Subcutaneous abdominal adipose tissue (tissue), 5 donors: ENCODE measurements around the gene YOD1.

Experiments
- H3K27ac ChIP-seq: one replicate; pipeline ENCODE4 v1.7.0; 2013; ENCODE audit warnings: low read depth, mild to moderate bottlenecking, inconsistent platforms, low read length, moderate library complexity
- H3K27me3 ChIP-seq, 5 donors: one replicate each; pipeline ENCODE4 v1.7.0; 2013; ENCODE audit warnings: low read length in 5 of 5, inconsistent platforms in 1 of 5; ENCODE audit not compliant: control insufficient read depth in 5 of 5, insufficient read depth in 4 of 5
- H3K36me3 ChIP-seq, 5 donors: one replicate each; pipeline ENCODE4 v1.7.0; 2013; ENCODE audit warnings: low read length in 5 of 5; ENCODE audit not compliant: control insufficient read depth in 5 of 5, insufficient read depth in 5 of 5
- H3K4me1 ChIP-seq, 5 donors: one replicate each; pipeline ENCODE4 v1.7.0; 2013; ENCODE audit warnings: low read length in 5 of 5, mild to moderate bottlenecking in 3 of 5, moderate library complexity in 1 of 5; ENCODE audit not compliant: control insufficient read depth in 5 of 5, insufficient read depth in 5 of 5
- H3K4me3 ChIP-seq, 5 donors: one replicate each; pipeline ENCODE4 v1.7.0; 2013; ENCODE audit warnings: low read length in 5 of 5, low read depth in 1 of 5
- H3K9ac ChIP-seq, 5 donors: one replicate each; pipeline ENCODE4 v1.7.0; 2013; ENCODE audit warnings: low read length in 5 of 5, mild to moderate bottlenecking in 4 of 5, moderate library complexity in 3 of 5
- H3K9me3 ChIP-seq, 5 donors: one replicate each; pipeline ENCODE4 v1.7.0; 2013; ENCODE audit warnings: low read length in 5 of 5; ENCODE audit not compliant: control insufficient read depth in 5 of 5
- donor health status: healthy.
- donor health status: healthy.
- donor health status: healthy.
- donor health status: healthy.
- donor health status: healthy.

The YOD1 gene

GRCh38 chr1:207084232-207084631 is 33.2 kb upstream of the YOD1 start:
- no peak overlapping the region for H3K4me3 ChIP-seq
- H3K36me3 ChIP-seq: peaks cover 2 to 7% (median 3%) of the 10 kb centered on the region in 5 donors
- no peaks in the 10 kb centered on the region for H3K9me3 ChIP-seq
- no peak overlapping the region for H3K9ac ChIP-seq
- no peak overlapping the region for H3K27ac ChIP-seq
- no peaks in the 10 kb centered on the region for H3K27me3 ChIP-seq
- no peaks in the 10 kb centered on the region for H3K4me1 ChIP-seq

GRCh38 chr1:207081806-207082205 is 30.8 kb upstream of the YOD1 start:
- no peaks in the 10 kb centered on the region for H3K9me3 ChIP-seq
- H3K4me3 ChIP-seq: no peak overlapping the region
- no peak overlapping the region for H3K27ac ChIP-seq
- no peaks in the 10 kb centered on the region for H3K27me3 ChIP-seq
- H3K36me3 ChIP-seq: peaks cover 2 to 10% (median 5%) of the 10 kb centered on the region in 5 donors
- no peak overlapping the region for H3K9ac ChIP-seq
- no peaks in the 10 kb centered on the region for H3K4me1 ChIP-seq

GRCh38 chr1:207081088-207081487 is 30.1 kb upstream of the YOD1 start:
- Histone ChIP-seq H3K9me3 (no peaks in the 10 kb centered on the region), H3K27me3 (no peaks in the 10 kb centered on the region), H3K4me1 (no peaks in the 10 kb centered on the region), H3K9ac (no peak overlapping the region), H3K4me3 (no peak overlapping the region), H3K27ac (no peak overlapping the region), H3K36me3 (peaks cover 2 to 10% (median 5%) of the 10 kb centered on the region in 5 donors)

GRCh38 chr1:207079706-207080241 is 28.8 kb upstream of the YOD1 start:
- no peak overlapping the region for H3K27ac ChIP-seq
- no peaks in the 10 kb centered on the region for H3K9me3 ChIP-seq
- H3K36me3 ChIP-seq: peaks cover 2 to 17% (median 5%) of the 10 kb centered on the region in 5 donors

DNA sequence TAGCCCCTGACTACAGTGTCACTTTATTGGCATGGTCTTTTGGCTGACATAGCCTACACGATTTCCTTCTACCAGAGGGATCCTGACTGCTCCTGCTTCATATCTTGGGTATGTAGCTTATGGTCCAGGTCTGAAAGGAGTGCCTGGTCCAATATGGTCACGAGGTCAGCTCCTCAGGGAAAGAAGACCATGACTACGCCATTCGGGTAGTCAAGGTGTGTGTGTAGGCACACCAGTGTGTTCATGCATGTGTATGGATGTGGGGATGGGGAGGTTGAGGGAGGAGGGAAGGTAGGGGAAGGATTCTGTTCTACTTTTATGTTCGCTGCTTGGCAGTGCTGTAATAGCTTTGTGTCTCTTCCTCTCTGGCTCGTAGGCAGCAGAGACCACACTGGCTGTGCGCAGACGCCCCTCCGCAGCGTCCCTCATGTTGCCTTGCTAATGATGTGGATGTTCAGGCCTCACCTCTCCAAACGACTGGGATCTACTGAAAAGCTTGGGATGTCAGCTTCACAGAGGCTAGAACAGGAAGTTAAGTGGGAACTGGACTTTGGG is 27.6 kb upstream of the YOD1 start:
- H3K9me3 ChIP-seq: no peaks in the 10 kb centered on the region
- no peaks in the 10 kb centered on the region for H3K4me1 ChIP-seq
- no peak overlapping the region for H3K27ac ChIP-seq
- no peak overlapping the region for H3K4me3 ChIP-seq
- peaks cover 2 to 19% (median 5%) of the 10 kb centered on the region in 5 donors for H3K36me3 ChIP-seq
- no peaks in the 10 kb centered on the region for H3K27me3 ChIP-seq
- no peak overlapping the region for H3K9ac ChIP-seq

More at GRCh38 chr1:207079706-207080241, 28.8 kb upstream of the YOD1 start:
- Histone ChIP-seq H3K27me3 (no peaks in the 10 kb centered on the region), H3K4me3 (no peak overlapping the region), H3K9ac (no peak overlapping the region), H3K4me1 (no peaks in the 10 kb centered on the region)

- Histone ChIP-seq H3K36me3 (peaks cover 4 to 21% (median 7%) of the 10 kb centered on the region in 5 donors), H3K27ac (no peak overlapping the region), H3K9ac (no peak overlapping the region), H3K4me3 (no peak overlapping the region), H3K27me3 (no peaks in the 10 kb centered on the region), H3K9me3 (no peaks in the 10 kb centered on the region), H3K4me1 (no peaks in the 10 kb centered on the region)
Measured at GRCh38 chr1:207077470-207078377, 26.7 kb upstream of the YOD1 start.

DNA sequence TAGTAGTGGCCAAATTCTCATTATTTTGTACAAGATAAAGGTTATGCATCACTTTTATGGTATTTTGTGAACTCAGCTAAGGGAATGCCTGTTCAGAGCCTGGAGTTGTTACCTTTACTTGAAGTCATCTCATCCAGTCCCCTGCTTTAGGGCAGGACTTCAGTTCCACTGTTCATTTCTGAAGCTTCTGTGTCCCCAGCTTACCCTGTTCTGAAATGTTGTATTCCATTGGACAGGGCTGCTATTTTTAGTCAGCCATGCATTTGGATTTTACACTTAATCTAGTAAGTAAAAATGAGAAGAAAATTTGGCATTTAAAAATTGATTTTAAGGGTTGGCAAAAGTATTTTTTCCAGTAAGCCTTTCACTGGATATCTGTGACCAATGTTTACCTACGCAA is 26.0 kb upstream of the YOD1 start:
- Histone ChIP-seq H3K9me3 (no peaks in the 10 kb centered on the region), H3K36me3 (peaks cover 5 to 28% (median 13%) of the 10 kb centered on the region in 5 donors), H3K9ac (no peak overlapping the region), H3K27ac (no peak overlapping the region), H3K4me3 (no peak overlapping the region), H3K27me3 (no peaks in the 10 kb centered on the region), H3K4me1 (no peaks in the 10 kb centered on the region)

- H3K36me3 ChIP-seq: peaks cover 5 to 34% (median 19%) of the 10 kb centered on the region in 5 donors
- H3K27me3 ChIP-seq: peaks cover 0 to 1% (median 0%) of the 10 kb centered on the region in 5 donors
- peaks cover 0 to under 1% (median 0%) of the 10 kb centered on the region in 5 donors for H3K9me3 ChIP-seq
- H3K27ac ChIP-seq: no peak overlapping the region
- H3K4me1 ChIP-seq: peaks cover 0 to 1% (median 0%) of the 10 kb centered on the region in 5 donors
- H3K9ac ChIP-seq: no peak overlapping the region
- H3K4me3 ChIP-seq: no peak overlapping the region
Measured at GRCh38 chr1:207076181-207076955, 25.4 kb upstream of the YOD1 start.

GRCh38 chr1:207073906-207074820 is 23.2 kb upstream of the YOD1 start:
- Histone ChIP-seq H3K9ac (no peak overlapping the region), H3K9me3 (peaks cover 0 to 2% (median 0%) of the 10 kb centered on the region in 5 donors), H3K4me3 (no peak overlapping the region), H3K27ac (no peak overlapping the region), H3K27me3 (peaks cover 0 to 2% (median 0%) of the 10 kb centered on the region in 5 donors), H3K4me1 (peaks cover 0 to 6% (median 0%) of the 10 kb centered on the region in 5 donors), H3K36me3 (peaks cover 8 to 49% (median 32%) of the 10 kb centered on the region in 5 donors)
